NAMALWA (cell line): ENCODE data around the gene NXN.
"Not testable (repeated sequence)": the region's sequence is repeated elsewhere in the genome, so short reads cannot be mapped to it uniquely, and the experiment has no call there.

Experiments
- DNase-seq: peaks from one replicate; pipeline ENCODE4 v3.0.0-alpha.2; 2015; ENCODE audit warnings: low spot score

The NXN gene

GRCh38 chr17:887551-888209 lies 91.9 kb downstream of the NXN start:
- DNase-seq: no peak

GRCh38 chr17:885971-886571 lies 93.5 kb downstream of the NXN start:
- no peak for DNase-seq

DNA sequence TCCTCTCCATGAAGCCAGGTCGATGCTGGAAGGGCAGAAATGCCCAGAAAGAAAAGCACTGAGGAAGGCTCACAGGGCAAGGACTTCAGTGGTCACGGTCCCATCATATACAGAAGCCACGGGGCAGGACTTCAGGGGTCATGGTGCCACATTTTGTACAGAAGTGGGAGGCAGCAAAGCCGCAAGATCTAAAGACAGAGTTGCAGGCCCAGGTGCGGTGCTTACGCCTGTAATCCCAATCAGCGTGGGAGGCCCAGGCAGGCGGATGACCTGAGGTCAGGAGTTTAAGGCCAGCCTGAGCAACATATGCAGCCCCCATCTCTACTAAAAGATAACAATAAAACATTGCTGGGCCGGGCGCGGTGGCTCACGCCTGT lies 96.0 kb downstream of the NXN start:
- DNase-seq: no peak

DNA sequence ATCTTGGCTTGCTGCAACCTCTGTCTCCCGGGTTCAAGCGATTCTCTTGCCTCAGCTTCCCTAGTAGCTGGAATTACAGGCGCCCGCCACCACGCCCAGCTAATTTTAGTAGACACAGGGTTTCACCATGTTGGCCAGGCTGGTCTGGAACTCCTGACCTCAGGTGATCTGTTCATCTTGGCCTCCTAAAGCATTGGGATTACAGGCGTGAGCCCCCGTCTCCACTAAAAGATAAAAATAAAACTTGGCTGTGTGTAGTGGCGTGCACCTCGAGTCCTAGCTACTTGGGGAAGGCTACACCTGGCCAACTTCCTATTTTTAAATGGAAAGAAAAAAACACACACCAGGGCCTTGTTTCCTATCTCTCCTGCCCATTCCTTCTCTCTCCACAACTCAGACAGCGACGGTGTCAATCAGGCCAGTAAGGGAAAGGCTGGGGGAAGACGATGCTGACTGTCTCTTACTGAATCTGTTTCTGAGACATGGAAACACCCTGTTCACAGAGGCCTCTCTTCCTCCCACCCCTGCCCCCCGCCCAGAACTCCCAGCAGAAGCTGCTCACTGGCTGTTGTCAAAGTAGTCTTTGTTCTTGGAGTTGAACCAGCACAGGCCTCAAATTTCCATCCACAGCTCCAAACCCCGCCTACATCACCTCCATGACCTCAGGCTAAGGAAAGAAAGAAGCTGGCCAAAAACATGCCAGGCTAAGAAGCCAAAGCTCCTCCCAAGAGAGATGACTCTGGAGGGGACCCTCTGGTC lies 96.6 kb downstream of the NXN start:
- DNase-seq: no peak

GRCh38 chr17:881778-882177 lies 97.8 kb downstream of the NXN start:
- DNase-seq: no peak

DNA sequence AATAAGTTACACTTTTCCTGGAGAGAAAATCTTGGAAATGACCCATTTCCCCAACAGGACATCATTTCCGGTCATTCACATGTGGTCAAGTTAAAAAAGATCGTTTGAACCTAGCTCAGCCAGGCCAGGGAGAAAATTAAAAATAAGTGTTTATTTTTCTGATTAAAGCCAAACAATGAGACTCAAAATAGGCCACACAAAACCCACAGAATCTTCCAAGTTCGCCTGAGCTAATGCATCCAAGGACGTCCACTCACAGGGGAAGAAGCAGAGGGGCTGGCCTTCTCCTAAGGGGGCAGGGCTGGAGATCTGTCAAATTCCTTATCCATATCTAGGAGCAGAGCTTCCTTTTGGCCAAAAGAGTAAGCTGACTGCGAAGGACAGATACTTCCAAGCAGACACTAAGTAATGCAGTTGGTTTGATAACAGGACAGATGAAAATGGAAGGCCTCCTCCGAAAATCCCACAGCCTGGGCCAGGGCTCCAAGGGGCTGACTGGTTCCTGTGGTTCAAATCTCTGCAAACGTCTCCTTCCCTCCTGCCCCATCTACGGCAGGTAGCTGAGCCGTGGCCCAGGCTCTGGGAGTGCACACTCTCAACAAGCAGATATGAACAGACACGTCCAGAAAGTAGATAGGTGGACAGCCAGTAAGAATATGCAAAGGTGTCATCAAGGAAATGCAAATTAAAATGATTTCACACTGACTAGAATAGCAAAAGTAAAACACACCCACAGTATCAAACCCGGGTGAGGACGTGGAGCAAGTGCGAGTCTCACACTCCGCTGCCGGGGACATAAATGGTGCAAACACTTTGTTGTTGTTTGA lies 98.9 kb downstream of the NXN start:
- DNase-seq: no peak

DNA sequence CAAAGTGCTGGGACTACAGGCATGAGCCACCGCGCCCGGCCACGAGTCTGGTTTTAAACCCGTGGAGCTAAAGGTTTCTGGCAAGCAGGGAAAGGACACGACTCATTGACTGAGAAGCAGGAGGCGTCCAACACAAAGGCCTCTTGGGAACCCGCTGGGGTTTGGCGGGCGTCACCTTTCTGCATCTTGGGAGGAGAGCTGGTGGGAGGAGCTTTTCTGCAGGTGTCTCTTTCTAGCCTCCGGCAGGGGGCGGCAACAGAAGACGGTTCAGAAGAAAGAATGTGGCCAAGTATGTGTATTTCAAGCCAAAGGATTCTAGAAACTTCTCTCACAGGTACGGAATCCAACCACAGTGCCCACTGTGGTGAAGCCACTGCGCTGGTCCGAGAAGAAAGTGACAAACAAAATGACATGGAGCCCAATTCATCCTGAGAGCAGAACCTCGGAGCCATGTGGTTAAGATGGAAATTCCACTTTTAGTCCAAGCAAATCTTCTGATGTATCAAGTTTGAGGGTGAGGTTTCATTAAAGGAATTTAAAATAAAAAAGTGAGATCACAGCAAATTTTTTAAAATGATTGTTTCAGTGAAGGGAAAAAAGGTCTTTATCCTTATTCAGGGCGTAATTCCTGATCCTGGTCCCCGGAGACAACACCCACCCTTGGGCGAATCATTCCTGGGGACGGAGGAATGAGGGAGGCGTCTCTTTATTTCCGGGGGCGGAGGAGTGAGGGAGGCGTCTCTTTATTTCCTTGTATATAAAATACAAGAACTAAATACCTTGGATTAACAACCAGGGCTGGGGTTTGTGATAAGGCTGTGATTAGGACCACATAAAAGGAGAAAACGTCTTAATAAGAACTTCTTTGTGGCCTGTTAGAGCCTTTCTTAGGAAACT lies 99.8 kb downstream of the NXN start:
- DNase-seq: peak; percentile 54

DNA sequence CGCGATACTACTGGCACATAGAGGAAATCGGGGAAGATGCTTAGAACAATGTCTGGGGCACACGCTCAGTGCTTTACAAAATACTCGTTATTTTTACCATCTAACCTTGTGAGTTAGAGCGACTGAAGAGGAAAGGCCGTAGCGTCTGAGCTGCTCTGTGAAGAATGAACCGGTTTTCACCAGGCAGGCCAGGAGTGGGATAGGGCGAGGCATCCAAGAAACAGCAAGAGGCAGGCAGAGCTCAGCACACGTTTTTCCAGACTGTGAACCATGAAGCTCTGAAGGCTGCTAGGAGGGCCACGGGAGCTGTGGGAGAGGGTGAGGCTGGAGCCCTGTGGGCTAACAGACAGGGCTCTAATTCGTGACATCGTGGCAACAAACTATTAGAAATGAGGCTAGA lies 101.9 kb downstream of the NXN start:
- DNase-seq: no peak

GRCh38 chr17:876272-876671 lies 103.3 kb downstream of the NXN start:
- no peak for DNase-seq

DNA sequence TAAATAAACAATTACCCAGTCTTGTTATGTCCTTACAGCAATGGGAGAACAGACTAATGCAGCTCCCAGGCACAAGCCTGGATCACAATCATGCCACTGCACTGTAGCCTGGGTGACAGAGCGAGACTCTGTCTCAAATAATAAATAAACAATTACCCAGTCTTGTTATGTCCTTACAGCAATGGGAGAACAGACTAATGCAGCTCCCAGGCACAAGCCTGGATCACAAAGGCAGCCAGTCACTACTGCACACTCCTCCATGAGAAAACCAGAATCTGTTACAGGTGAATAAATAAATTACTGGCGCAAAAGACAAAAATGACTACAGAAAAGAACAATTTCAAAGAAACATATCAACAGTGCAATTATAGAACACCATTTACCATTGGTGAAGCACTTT lies 105.0 kb downstream of the NXN start:
- not testable (repeated sequence) for DNase-seq

GRCh38 chr17:872855-873254 lies 106.7 kb downstream of the NXN start:
- DNase-seq: no peak

- no peak for DNase-seq
Measured at GRCh38 chr17:871751-872519, 107.6 kb downstream of the NXN start.

GRCh38 chr17:869567-870525 lies 109.7 kb downstream of the NXN start:
- no peak for DNase-seq

DNA sequence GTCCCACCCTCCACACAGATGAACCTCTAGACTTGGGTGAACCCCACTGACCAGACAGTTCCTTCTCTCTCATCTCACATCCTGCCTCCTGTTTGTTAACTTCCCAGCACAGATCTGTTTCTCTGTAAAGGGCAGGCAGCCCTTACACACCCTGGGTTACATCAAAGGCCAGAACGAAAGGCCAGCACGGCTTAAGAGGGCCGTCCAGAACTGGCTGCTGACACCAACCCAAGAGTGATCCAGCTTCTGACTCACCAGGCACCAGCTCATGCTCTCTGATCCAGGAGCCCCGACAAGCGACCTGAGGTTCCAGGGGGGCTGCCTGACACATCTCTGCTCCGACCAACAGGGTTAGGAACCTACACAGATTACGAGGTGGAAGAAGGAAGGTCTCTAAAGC lies 110.5 kb downstream of the NXN start:
- no peak for DNase-seq

GRCh38 chr17:867896-868489 lies 111.6 kb downstream of the NXN start:
- no peak for DNase-seq

DNA sequence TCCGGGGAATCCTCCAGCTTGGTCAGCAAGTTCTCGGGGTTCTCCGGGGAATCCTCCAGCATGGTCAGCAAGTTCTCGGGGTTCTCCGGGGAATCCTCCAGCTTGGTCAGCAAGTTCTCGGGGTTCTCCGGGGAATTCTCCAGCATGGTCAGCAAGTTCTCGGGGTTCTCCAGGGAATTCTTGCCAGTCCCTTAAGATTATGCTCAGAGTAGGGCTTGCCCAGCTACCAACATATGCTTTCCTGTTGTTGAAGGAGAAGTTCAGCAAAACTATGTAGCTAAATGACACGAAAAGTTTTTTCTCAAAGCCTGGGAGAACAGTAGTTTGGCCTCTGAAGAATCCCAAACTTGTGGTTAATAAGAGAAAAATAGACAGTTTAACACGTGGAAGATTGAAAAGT lies 112.3 kb downstream of the NXN start:
- not testable (repeated sequence) for DNase-seq

- no peak for DNase-seq
Measured at GRCh38 chr17:866568-867103, 112.9 kb downstream of the NXN start.

DNA sequence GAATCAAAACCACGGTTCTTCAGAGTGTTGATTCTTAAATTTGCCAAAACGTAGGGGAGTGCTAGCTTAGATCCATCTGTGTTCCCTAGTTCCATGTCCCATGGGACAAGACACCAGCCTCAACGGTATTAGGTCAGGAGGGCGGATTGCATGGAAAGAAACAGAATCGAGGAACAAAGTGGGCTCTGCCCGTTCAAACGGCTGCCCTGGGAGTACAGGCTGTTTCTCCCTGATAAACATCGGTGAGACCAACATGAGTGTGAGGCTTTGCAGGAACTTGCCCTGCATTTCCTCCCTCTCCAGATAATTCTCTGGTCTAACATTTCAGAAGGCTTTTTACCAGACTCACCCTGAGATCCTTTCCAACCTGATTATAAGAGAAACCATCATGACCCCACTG lies 115.3 kb downstream of the NXN start:
- DNase-seq: no peak

DNA sequence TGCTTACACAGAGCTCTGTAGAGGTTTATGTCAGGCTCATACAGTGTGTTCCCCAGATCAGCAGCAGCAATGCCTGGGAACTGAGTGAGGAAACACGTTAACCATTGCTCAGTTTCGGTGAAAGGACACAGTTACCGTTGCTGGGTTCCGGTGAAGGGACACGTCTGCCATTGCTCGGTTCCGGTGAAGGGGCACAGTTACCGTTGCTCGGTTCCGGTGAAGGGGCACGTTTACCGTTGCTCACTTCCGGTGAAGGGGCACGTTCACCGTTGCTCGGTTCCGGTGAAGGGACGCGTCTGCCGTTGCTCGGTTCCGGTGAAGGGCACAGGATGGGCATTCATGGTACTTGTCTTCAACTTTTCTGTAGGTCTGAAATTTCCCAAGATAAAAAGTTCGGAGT lies 115.7 kb downstream of the NXN start:
- DNase-seq: no peak
